ENCODE data around the gene FAM193B.
"Not testable (repeated sequence)": the region's sequence is repeated elsewhere in the genome, so short reads cannot be mapped to it uniquely, and the experiment has no call there.

The FAM193B gene

GRCh38 chr5:177497292-177498012 is 56.9 kb downstream of the FAM193B start, which contains the start of gene PDLIM7:
TSS of gene PDLIM7 (minus strand) at chr5:177497604. CDS start at chr5:177496512, 1,092 bp downstream.
- peak; percentile 69 to 91 (median 84) for DNase-seq

DNA sequence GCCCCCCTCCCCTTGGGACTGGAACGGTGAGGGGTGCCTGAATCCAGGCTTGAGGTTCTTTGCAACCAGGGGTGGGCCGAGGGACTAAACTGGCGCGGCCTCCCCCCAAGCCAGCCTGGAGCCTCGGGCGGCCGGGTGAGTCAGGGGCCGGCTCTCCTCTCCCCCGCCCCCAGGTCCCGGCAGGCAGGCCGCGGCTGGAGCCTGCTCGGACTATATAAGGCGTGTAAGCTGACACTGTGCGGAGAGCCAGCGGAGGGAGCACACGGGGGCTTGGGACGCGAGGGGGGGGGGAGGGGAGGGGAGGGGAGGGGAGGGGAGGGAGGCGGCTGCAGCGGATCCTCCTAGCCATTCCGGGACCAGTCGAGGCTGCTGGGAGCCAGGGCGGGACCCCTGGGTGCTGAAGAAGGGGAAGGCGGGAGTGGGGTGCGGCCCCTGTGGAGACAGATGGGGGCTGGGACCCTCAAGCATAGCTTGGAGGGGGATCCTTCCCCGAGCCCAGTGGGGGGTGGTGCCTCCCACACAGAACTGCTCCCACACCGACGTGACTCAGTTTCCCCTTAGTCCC is 57.6 kb downstream of the FAM193B start:
- DNase-seq: no peak

- DNase-seq: no peak
Observed at GRCh38 chr5:177496070-177496726, 58.2 kb downstream of the FAM193B start.

- no peak for DNase-seq
Observed at GRCh38 chr5:177495243-177496060, 58.9 kb downstream of the FAM193B start.

GRCh38 chr5:177494346-177495195 is 59.8 kb downstream of the FAM193B start:
- no peak for DNase-seq

- no peak for DNase-seq
Observed at GRCh38 chr5:177493795-177494345, 60.5 kb downstream of the FAM193B start.

- DNase-seq: no peak
Observed at GRCh38 chr5:177492841-177493240, 61.5 kb downstream of the FAM193B start.

DNA sequence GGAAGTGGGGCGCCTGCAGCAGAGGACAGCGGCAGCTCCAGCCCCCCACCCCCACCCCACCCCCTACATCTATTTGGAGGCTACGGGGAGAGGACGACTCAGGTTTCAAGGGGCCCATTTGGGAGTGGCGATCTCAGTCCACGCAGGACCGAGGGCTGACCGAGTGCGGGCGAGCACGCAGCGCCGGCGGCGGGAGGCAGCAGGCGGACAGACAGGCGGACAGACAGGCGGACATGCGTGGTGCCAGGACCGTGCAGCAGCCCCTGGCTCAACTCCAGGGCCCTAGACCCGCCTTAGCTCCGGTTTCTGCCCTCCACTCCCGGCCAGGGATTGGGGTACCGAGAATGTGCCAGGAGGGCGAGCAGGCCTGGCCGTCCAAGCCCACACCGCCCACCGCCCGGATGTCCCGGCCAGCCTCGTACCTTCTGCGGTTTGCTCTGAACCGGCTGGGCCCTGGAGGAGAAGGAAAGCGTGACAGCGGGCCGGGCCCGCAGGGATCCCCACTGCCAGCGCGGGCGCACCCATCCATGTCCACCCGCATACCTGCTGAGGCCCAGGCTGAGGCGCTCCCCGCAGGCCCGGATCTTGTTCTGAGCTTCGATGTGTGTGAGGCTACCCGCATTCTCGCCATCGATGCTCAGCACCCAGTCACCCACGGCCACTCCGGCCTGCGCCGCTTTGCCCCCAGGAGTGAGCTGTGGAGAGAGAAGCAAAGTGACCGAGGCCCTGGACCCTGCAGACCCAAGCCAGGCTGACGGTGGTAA is 62.2 kb downstream of the FAM193B start:
- no peak for DNase-seq

- no peak for DNase-seq
Observed at GRCh38 chr5:177491429-177491945, 62.9 kb downstream of the FAM193B start.

- DNase-seq: no peak
Observed at GRCh38 chr5:177490992-177491391, 63.4 kb downstream of the FAM193B start.

DNA sequence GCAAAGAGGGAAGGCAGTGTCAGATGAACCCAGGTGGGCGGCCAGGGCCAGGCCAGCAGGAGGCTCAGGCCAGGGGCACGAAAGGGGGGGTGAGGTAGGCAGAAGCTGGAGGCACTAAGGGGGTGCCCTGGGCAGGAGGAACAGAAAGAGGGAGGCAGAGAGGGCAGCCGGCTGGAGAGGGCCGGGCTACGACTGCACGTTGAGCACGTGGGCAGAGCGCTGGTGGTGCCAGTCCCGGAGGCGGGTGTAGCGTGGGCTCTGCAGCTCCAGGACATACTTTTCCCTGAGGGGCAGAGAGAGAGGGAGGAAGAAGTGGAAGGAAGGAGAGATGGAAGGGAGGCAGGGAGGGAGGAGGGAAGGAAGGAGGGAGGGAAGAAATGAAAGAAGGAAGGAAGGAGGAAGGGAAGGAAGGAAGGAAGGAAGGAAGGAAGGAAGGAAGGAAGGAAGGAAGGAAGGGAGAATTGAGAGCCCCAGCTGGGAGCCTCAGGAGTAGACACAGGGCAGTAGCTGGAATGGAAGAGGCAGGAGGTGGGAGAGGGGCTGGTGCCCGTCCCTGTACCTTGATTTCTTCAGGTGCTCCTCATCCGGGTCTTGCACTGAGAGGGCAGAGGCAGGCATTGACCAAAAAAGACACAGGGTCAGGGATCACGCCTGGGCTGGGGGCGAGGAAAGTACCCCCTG is 63.9 kb downstream of the FAM193B start:
- DNase-seq: no peak

DNA sequence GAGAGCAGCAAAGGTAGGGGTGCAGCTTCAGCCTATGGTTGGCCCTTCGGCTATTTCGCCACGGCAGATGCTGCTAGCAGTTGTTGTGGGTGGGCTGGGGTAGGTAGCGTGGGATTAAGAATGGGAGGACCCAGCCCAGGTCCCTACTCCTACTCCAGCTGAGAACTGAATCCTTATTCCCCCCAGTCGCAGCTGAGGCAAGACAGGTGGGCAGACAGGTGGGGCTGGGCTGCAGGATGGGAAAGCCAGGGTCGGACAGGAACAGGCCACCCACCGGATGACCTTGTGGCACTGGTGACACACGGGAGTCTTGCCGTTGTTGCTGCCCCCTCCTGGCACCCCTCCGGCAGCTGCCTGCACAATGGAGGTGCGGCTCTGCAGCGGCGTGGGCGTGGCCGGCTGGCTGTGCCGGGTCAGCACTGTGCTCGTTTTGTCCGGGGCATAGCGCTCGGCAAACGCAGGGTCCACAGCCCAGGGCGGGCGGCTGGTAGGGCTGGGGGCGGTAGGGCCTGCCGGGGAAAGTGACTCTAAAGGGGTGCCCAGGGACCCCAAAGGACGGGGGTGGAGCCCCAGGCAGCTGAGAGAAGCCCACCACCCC is 65.1 kb downstream of the FAM193B start:
- no peak for DNase-seq

GRCh38 chr5:177487975-177488374 is 66.4 kb downstream of the FAM193B start:
- no peak for DNase-seq

DNA sequence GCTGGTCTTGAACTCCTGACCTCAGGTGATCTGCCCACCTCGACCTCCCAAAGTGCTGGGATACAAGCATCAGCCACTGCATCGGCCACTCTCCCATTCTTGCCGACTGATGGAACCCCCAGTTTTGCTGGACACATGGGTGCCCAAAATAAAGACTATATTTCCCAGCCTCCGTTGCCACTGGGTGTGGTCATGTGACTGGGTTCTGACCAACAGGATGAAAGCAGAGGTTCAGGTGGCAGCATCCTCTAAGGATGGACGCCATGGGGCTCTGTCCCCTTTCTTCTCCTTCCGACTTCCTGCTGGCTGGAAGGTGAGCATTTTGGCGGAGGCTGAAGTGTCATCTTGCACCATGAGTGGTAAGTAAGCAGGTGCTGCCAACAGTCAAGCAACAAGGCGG is 67.2 kb downstream of the FAM193B start:
- no peak for DNase-seq

DNA sequence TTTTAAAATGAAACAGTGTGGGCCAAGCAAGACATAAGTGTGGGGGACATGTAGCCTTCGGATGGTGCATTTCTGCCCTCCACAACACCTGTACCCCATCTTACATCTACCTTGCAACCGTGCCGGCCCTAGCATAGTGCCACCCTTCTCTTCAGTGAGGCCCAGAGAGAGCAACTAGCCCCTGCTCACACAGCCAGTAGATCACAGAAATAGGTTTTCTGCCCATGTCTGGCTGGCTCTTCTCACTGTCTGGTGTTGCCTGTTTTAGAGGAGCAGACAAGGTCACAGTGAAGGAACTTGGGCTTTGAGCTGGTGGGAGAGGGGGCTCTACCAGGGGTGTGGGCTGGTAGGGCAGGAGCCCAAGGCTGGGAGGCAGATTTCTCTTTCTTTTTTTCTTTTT is 68.1 kb downstream of the FAM193B start:
- no peak for DNase-seq

GRCh38 chr5:177485753-177486152 is 68.6 kb downstream of the FAM193B start:
- DNase-seq: not testable (repeated sequence)

GRCh38 chr5:177484902-177485549 is 69.3 kb downstream of the FAM193B start:
- DNase-seq: no peak

DNA sequence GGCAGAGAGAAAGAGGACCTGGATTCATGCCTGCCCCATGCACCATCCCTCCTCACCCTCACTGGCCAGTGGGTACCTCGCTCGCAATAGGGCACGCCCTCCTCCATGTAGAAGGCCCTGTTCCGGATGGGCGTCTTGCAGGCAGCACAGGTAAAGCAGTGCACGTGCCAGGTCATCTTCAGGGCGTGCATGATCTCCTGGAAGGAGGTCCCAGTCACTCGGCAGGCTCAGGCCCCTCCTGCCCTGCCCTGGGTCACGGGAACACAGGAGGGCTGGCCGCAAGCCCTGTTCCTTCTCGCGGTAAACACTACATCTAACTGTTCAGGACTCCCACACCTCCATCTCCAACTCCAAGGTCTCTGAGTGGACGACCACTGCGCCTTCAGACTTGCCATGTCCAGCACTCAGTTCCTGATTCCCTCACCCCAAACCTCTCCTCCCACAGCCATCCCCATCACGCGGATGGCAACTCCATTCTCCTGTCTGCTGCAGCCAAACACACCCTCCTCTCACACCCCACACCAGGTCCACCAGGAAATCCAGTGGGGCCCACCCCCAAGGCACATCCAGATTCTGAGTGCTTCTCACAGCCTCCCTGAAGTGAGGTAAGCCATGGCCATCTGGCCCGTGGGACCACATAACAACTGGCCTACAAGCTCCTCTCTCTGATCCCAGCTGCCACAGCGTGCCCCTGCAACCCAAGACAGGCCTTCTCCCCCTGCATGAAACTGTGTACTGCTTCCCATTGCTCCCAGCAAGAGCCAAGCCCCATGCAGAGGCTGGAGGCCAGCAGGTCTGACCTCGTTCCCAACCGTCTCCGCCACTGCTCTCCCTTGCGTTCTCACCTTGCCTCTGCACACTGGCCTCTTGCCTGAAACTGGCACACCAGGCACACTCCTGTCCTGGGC is 70.1 kb downstream of the FAM193B start:
- no peak for DNase-seq

All from activated naive CD4-positive, alpha-beta T cell (primary cell).